HEK293 (cell line): ENCODE measurements around the gene SOX18.

Experiments
- KLF10 ChIP-seq: fragments of 450-650 bp; IDR thresholded peaks from 2 replicates; pipeline ENCODE4 v1.5.1; 2018; ENCODE audit warnings: missing biosample characterization, mild to moderate bottlenecking, missing genetic modification characterization
- OSR2 ChIP-seq: fragments of 450-650 bp; formaldehyde crosslinking; IDR thresholded peaks from 2 replicates; pipeline ENCODE4 v1.5.1; 2016; ENCODE audit warnings: missing biosample characterization, missing genetic modification characterization
- SCRT2 ChIP-seq: fragments of 450-650 bp; formaldehyde crosslinking; IDR thresholded peaks from 2 replicates; pipeline ENCODE4 v1.5.1; 2016; ENCODE audit warnings: missing biosample characterization, missing genetic modification characterization
- SETDB1 ChIP-seq: IDR thresholded peaks from one replicate; pipeline ENCODE4 v1.6.1; 2017; ENCODE audit warnings: mild to moderate bottlenecking, low read length, moderate library complexity, mixed read lengths; ENCODE audit not compliant: insufficient read length
- SP2 ChIP-seq: fragments of 450-650 bp; formaldehyde crosslinking; IDR thresholded peaks from 2 replicates; pipeline ENCODE4 v1.5.1; 2016; ENCODE audit warnings: missing biosample characterization, missing genetic modification characterization
- ZBTB17 ChIP-seq: fragments of 450-650 bp; formaldehyde crosslinking; IDR thresholded peaks from 2 replicates; pipeline ENCODE4 v1.5.1; 2016; ENCODE audit warnings: missing biosample characterization, missing genetic modification characterization
- ZEB2 ChIP-seq: fragments of 450-650 bp; formaldehyde crosslinking; IDR thresholded peaks from 2 replicates; pipeline ENCODE4 v1.5.1; 2016; ENCODE audit warnings: missing biosample characterization, missing genetic modification characterization
- ZNF157 ChIP-seq: fragments of 450-650 bp; formaldehyde crosslinking; IDR thresholded peaks from 2 replicates; pipeline ENCODE4 v1.5.1; 2016; ENCODE audit warnings: missing biosample characterization, missing genetic modification characterization
- ZNF19 ChIP-seq: fragments of 450-650 bp; formaldehyde crosslinking; IDR thresholded peaks from 2 replicates; pipeline ENCODE4; 2016; ENCODE audit warnings: missing biosample characterization, missing genetic modification characterization, low read depth
- ZNF274 ChIP-seq, 2 experiments: fragments of 200-500 bp in 1 of 2; fragments of 450-650 bp in 1 of 2; sonication (Bioruptor generic) in 1 of 2; formaldehyde crosslinking in 1 of 2; IDR thresholded peaks; 2 replicates each; pipeline versions ENCODE4 v1.5.1 to v1.6.1; 2014 to 2016; ENCODE audit warnings: borderline replicate concordance in 1 of 2, inconsistent platforms in 1 of 2, low read length in 1 of 2, missing biosample characterization in 1 of 2, missing genetic modification characterization in 1 of 2
- ZNF292 ChIP-seq: fragments of 450-650 bp; formaldehyde crosslinking; IDR thresholded peaks from 2 replicates; pipeline ENCODE4 v1.5.1; 2016; ENCODE audit warnings: low read depth, missing biosample characterization, missing genetic modification characterization, borderline replicate concordance
- ZNF404 ChIP-seq: fragments of 450-650 bp; formaldehyde crosslinking; IDR thresholded peaks from 2 replicates; pipeline ENCODE4 v1.5.1; 2017; ENCODE audit warnings: missing biosample characterization, missing genetic modification characterization
- ZNF426 ChIP-seq: fragments of 450-650 bp; formaldehyde crosslinking; IDR thresholded peaks from 2 replicates; pipeline ENCODE4 v1.5.1; 2017; ENCODE audit warnings: missing biosample characterization, missing genetic modification characterization, mild to moderate bottlenecking, inconsistent platforms, moderate library complexity
- ZNF501 ChIP-seq: fragments of 450-650 bp; formaldehyde crosslinking; IDR thresholded peaks from 2 replicates; pipeline ENCODE4 v1.5.1; 2016; ENCODE audit warnings: missing biosample characterization, missing genetic modification characterization
- ZNF510 ChIP-seq: fragments of 450-650 bp; formaldehyde crosslinking; IDR thresholded peaks from 2 replicates; pipeline ENCODE4 v1.5.1; 2018; ENCODE audit warnings: mild to moderate bottlenecking, missing genetic modification characterization, missing biosample characterization; ENCODE audit not compliant: insufficient replicate concordance
- ZNF521 ChIP-seq: fragments of 450-650 bp; formaldehyde crosslinking; IDR thresholded peaks from 2 replicates; pipeline ENCODE4 v1.5.1; 2017; ENCODE audit warnings: missing biosample characterization, mild to moderate bottlenecking, missing genetic modification characterization
- ZNF596 ChIP-seq: fragments of 450-650 bp; IDR thresholded peaks from 2 replicates; pipeline ENCODE4 v1.5.0; 2018; ENCODE audit warnings: missing biosample characterization, mild to moderate bottlenecking, missing genetic modification characterization, moderate library complexity
- ZNF707 ChIP-seq: fragments of 450-650 bp; formaldehyde crosslinking; IDR thresholded peaks from 2 replicates; pipeline ENCODE4 v1.5.1; 2016; ENCODE audit warnings: missing biosample characterization, missing genetic modification characterization
- ZNF768 ChIP-seq: fragments of 450-650 bp; formaldehyde crosslinking; IDR thresholded peaks from 2 replicates; pipeline ENCODE4 v1.5.1; 2018; ENCODE audit warnings: missing biosample characterization, mild to moderate bottlenecking, missing genetic modification characterization
- ZNF791 ChIP-seq: fragments of 450-650 bp; formaldehyde crosslinking; IDR thresholded peaks from 2 replicates; pipeline ENCODE4 v1.5.1; 2016; ENCODE audit warnings: missing biosample characterization, missing genetic modification characterization
- ZNF837 ChIP-seq: fragments of 450-650 bp; formaldehyde crosslinking; IDR thresholded peaks from 2 replicates; pipeline ENCODE4 v1.5.1; 2016; ENCODE audit warnings: missing biosample characterization, missing genetic modification characterization
- TF ChIP-seq, protein P1 (sequence below): fragments of 450-650 bp; formaldehyde crosslinking; optimal IDR thresholded peaks from 2 replicates; pipeline ENCODE3; 2016; ENCODE audit warnings: missing biosample characterization, mild to moderate bottlenecking, missing genetic modification characterization
- TF ChIP-seq, protein P2 (sequence below): fragments of 450-650 bp; IDR thresholded peaks from 2 replicates; pipeline ENCODE4 v1.5.1; 2018; ENCODE audit warnings: missing biosample characterization, missing genetic modification characterization
- TF ChIP-seq, protein P3 (sequence below): fragments of 450-650 bp; formaldehyde crosslinking; IDR thresholded peaks from 2 replicates; pipeline ENCODE4 v1.5.1; 2016; ENCODE audit warnings: missing biosample characterization, missing genetic modification characterization, borderline replicate concordance
- TF ChIP-seq, protein P4 (sequence below): fragments of 450-650 bp; formaldehyde crosslinking; IDR thresholded peaks from 2 replicates; pipeline ENCODE4 v1.5.1; 2017; ENCODE audit warnings: missing biosample characterization, missing genetic modification characterization
- TF ChIP-seq, protein P5 (sequence below): fragments of 450-650 bp; formaldehyde crosslinking; IDR thresholded peaks from 2 replicates; pipeline ENCODE4 v1.5.1; 2016; ENCODE audit warnings: missing biosample characterization, missing genetic modification characterization

Gene SOX18

DNA sequence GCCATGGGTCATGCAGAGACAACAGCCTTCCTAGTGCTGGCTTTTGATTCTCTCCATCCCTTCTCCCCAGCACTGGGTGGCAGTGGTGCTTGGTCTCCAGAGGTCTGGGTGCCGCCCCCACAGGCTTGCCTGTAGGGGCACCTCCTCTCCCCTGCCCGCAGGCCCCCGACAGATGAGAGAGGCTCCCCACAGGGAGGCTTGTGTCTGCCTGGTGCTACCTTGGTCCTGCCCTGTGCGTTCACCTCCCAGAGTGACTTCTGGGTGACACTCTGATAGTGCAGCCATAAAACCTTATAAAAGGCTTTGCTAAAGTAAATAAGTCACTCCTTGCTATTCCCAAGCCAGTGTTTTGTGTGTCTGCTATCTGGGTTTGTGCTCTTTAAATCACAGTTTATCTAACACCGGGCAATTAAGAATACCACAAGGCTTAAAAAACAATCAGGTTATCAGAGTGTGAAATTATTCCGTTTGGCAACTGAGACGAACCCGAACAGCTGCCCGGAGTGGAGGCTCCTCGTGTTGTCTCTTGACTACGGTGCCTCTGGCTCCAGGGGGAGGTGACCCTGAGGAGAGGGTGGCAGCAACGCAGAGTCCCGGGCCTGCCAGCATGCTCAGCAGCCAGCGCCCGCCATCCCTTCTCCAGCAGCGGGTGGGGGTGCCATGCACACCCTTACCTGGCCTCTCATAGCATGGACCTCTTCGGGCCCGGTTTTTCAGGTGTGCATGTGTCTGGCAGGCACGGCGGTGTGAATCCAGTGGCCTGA is 18.9 kb downstream of the SOX18 start (continued):
- TF ChIP-seq SP2: no peak
- TF ChIP-seq, protein P1, sequence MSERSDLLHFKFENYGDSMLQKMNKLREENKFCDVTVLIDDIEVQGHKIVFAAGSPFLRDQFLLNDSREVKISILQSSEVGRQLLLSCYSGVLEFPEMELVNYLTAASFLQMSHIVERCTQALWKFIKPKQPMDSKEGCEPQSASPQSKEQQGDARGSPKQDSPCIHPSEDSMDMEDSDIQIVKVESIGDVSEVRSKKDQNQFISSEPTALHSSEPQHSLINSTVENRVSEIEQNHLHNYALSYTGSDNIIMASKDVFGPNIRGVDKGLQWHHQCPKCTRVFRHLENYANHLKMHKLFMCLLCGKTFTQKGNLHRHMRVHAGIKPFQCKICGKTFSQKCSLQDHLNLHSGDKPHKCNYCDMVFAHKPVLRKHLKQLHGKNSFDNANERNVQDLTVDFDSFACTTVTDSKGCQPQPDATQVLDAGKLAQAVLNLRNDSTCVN: no peak
- no peak; the same call in 1 of the 2 replicates for TF ChIP-seq ZNF596 (tag by site-specific recombination)
- no peak for TF ChIP-seq ZNF404 (tag by site-specific recombination)
- TF ChIP-seq ZNF837 (tag by site-specific recombination): no peak
- TF ChIP-seq ZNF292 (tag by site-specific recombination): no peak
- 0 out of 2 replicates have a peak, but pooled peaks have one; percentile 13 for TF ChIP-seq ZNF19 (tag by site-specific recombination)
- TF ChIP-seq SCRT2 (tag by site-specific recombination): no peak
- TF ChIP-seq SETDB1: no peak
- TF ChIP-seq, protein P2, sequence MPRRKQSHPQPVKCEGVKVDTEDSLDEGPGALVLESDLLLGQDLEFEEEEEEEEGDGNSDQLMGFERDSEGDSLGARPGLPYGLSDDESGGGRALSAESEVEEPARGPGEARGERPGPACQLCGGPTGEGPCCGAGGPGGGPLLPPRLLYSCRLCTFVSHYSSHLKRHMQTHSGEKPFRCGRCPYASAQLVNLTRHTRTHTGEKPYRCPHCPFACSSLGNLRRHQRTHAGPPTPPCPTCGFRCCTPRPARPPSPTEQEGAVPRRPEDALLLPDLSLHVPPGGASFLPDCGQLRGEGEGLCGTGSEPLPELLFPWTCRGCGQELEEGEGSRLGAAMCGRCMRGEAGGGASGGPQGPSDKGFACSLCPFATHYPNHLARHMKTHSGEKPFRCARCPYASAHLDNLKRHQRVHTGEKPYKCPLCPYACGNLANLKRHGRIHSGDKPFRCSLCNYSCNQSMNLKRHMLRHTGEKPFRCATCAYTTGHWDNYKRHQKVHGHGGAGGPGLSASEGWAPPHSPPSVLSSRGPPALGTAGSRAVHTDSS: no peak
- TF ChIP-seq ZNF521 (tag by site-specific recombination): no peak
- TF ChIP-seq, protein P3, sequence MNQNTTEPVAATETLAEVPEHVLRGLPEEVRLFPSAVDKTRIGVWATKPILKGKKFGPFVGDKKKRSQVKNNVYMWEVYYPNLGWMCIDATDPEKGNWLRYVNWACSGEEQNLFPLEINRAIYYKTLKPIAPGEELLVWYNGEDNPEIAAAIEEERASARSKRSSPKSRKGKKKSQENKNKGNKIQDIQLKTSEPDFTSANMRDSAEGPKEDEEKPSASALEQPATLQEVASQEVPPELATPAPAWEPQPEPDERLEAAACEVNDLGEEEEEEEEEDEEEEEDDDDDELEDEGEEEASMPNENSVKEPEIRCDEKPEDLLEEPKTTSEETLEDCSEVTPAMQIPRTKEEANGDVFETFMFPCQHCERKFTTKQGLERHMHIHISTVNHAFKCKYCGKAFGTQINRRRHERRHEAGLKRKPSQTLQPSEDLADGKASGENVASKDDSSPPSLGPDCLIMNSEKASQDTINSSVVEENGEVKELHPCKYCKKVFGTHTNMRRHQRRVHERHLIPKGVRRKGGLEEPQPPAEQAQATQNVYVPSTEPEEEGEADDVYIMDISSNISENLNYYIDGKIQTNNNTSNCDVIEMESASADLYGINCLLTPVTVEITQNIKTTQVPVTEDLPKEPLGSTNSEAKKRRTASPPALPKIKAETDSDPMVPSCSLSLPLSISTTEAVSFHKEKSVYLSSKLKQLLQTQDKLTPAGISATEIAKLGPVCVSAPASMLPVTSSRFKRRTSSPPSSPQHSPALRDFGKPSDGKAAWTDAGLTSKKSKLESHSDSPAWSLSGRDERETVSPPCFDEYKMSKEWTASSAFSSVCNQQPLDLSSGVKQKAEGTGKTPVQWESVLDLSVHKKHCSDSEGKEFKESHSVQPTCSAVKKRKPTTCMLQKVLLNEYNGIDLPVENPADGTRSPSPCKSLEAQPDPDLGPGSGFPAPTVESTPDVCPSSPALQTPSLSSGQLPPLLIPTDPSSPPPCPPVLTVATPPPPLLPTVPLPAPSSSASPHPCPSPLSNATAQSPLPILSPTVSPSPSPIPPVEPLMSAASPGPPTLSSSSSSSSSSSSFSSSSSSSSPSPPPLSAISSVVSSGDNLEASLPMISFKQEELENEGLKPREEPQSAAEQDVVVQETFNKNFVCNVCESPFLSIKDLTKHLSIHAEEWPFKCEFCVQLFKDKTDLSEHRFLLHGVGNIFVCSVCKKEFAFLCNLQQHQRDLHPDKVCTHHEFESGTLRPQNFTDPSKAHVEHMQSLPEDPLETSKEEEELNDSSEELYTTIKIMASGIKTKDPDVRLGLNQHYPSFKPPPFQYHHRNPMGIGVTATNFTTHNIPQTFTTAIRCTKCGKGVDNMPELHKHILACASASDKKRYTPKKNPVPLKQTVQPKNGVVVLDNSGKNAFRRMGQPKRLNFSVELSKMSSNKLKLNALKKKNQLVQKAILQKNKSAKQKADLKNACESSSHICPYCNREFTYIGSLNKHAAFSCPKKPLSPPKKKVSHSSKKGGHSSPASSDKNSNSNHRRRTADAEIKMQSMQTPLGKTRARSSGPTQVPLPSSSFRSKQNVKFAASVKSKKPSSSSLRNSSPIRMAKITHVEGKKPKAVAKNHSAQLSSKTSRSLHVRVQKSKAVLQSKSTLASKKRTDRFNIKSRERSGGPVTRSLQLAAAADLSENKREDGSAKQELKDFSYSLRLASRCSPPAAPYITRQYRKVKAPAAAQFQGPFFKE (tag by site-specific recombination): no peak
- peak; percentile 74 for TF ChIP-seq KLF10 (tag by site-specific recombination)
- TF ChIP-seq, protein P4, sequence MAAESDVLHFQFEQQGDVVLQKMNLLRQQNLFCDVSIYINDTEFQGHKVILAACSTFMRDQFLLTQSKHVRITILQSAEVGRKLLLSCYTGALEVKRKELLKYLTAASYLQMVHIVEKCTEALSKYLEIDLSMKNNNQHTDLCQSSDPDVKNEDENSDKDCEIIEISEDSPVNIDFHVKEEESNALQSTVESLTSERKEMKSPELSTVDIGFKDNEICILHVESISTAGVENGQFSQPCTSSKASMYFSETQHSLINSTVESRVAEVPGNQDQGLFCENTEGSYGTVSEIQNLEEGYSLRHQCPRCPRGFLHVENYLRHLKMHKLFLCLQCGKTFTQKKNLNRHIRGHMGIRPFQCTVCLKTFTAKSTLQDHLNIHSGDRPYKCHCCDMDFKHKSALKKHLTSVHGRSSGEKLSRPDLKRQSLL (tag by site-specific recombination): no peak
- no peak for TF ChIP-seq ZNF791
- TF ChIP-seq OSR2: peak; percentile 99
- TF ChIP-seq ZNF768 (tag by site-specific recombination): no peak
- TF ChIP-seq, protein P5, sequence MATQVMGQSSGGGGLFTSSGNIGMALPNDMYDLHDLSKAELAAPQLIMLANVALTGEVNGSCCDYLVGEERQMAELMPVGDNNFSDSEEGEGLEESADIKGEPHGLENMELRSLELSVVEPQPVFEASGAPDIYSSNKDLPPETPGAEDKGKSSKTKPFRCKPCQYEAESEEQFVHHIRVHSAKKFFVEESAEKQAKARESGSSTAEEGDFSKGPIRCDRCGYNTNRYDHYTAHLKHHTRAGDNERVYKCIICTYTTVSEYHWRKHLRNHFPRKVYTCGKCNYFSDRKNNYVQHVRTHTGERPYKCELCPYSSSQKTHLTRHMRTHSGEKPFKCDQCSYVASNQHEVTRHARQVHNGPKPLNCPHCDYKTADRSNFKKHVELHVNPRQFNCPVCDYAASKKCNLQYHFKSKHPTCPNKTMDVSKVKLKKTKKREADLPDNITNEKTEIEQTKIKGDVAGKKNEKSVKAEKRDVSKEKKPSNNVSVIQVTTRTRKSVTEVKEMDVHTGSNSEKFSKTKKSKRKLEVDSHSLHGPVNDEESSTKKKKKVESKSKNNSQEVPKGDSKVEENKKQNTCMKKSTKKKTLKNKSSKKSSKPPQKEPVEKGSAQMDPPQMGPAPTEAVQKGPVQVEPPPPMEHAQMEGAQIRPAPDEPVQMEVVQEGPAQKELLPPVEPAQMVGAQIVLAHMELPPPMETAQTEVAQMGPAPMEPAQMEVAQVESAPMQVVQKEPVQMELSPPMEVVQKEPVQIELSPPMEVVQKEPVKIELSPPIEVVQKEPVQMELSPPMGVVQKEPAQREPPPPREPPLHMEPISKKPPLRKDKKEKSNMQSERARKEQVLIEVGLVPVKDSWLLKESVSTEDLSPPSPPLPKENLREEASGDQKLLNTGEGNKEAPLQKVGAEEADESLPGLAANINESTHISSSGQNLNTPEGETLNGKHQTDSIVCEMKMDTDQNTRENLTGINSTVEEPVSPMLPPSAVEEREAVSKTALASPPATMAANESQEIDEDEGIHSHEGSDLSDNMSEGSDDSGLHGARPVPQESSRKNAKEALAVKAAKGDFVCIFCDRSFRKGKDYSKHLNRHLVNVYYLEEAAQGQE: no peak
- TF ChIP-seq ZNF426: no peak
- no peak for TF ChIP-seq ZNF707 (tag by site-specific recombination)
- TF ChIP-seq ZNF157 (tag by site-specific recombination): no peak
- no peak for TF ChIP-seq ZNF274 (IDR thresholded peaks at IDR 0.05; ENCODE audit: low read length)
- TF ChIP-seq ZNF274 (tag by site-specific recombination; IDR thresholded peaks at IDR 0.05; ENCODE audit: borderline replicate concordance): no peak
- TF ChIP-seq ZEB2 (tag by site-specific recombination): 0 out of 2 replicates have a peak, but pooled peaks have one; percentile 18
- TF ChIP-seq ZBTB17 (tag by site-specific recombination): 0 out of 2 replicates have a peak, but pooled peaks have one; percentile 18
- no peak for TF ChIP-seq ZNF501
- TF ChIP-seq ZNF510: no peak
